KMS-11 (cell line): Measurements from ENCODE around the gene PPP1R12A.
"Not testable (repeated sequence)": the region's sequence is repeated elsewhere in the genome, so short reads cannot be mapped to it uniquely, and the experiment has no call there.

ENCODE experiments used
- H2AFZ ChIP-seq: fragments of 200-600 bp; sonication (generic); 2 replicates; pipeline ENCODE4 v1.6.1; 2016; ENCODE audit warnings: antibody characterized with exemption, mixed run types, low read depth
- H3K27ac ChIP-seq: fragments of 200-600 bp; sonication (generic); 2 replicates; pipeline ENCODE4 v1.6.1; 2016; ENCODE audit warnings: mild to moderate bottlenecking, mixed run types
- H3K27me3 ChIP-seq: fragments of 200-600 bp; sonication (generic); 2 replicates; pipeline ENCODE4 v1.6.1; 2017; ENCODE audit warnings: mild to moderate bottlenecking, low read depth, mixed run types, moderate library complexity; ENCODE audit not compliant: insufficient read depth
- H3K36me3 ChIP-seq: fragments of 200-600 bp; sonication (generic); 2 replicates; pipeline ENCODE4 v1.6.1; 2017; ENCODE audit warnings: mild to moderate bottlenecking, mixed run types; ENCODE audit not compliant: insufficient read depth
- H3K4me1 ChIP-seq: fragments of 200-600 bp; sonication (generic); 2 replicates; pipeline ENCODE4 v1.6.1; 2016; ENCODE audit warnings: mild to moderate bottlenecking, low read depth, mixed run types; ENCODE audit not compliant: poor library complexity, severe bottlenecking
- H3K4me2 ChIP-seq: fragments of 200-600 bp; sonication (generic); 2 replicates; pipeline ENCODE4 v1.7.0; 2016; ENCODE audit warnings: mild to moderate bottlenecking, mixed run types
- H3K4me3 ChIP-seq: fragments of 200-600 bp; sonication (generic); IDR thresholded peaks from 2 replicates; pipeline ENCODE4 v1.6.1; 2017; ENCODE audit warnings: low read depth, low read length, mixed read lengths; ENCODE audit not compliant: insufficient read depth
- H3K79me2 ChIP-seq: fragments of 200-600 bp; sonication (generic); 2 replicates; pipeline ENCODE4 v1.6.1; 2016; ENCODE audit warnings: low read depth, mixed run types; ENCODE audit not compliant: insufficient read depth
- H3K9ac ChIP-seq: fragments of 200-600 bp; sonication (generic); 2 replicates; pipeline ENCODE4 v1.6.1; 2016; ENCODE audit warnings: mild to moderate bottlenecking, mixed run types
- H4K20me1 ChIP-seq: fragments of 200-600 bp; sonication (generic); 2 replicates; pipeline ENCODE4 v1.6.1; 2016; ENCODE audit warnings: mild to moderate bottlenecking, mixed run types; ENCODE audit not compliant: insufficient read depth
- TF ChIP-seq, protein P1 (sequence below): fragments of 200-600 bp; sonication (generic); conservative IDR thresholded peaks from 2 replicates; pipeline ENCODE4 v1.6.1; 2017; ENCODE audit warnings: low read depth, mild to moderate bottlenecking, antibody characterized with exemption, low read length, moderate library complexity, mixed read lengths

The PPP1R12A gene

DNA sequence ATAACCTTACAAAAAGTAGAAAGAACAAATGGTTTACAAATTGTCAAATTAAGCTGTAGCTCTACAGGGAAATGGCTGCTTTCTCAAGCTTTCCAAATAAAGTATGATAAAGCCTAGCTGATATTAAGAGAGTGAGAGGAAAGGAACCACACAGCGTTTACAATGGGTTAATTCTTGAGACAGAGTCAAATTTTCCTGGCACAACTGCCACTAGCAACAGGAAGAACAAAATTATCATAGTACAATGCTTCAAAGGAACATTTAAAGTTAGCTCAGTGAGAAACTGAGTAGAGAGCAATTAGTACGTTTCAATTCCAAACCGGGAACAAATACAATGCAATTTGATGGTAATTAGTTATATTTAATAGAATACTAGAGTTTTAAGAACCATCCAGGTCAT, 116.0 kb downstream of the PPP1R12A start:
- Histone ChIP-seq H3K9ac (no peak overlapping the region), H3K36me3 (peaks cover 51% of the 10 kb centered on the region; the same call in 1 of the 2 replicates), H3K27ac (no peak overlapping the region; the same call in 1 of the 2 replicates), H3K4me1 (no peaks in the 10 kb centered on the region), H2AFZ (no peak overlapping the region), H3K27me3 (no peaks in the 10 kb centered on the region), H3K4me2 (no peak overlapping the region), H3K79me2 (peaks cover 61% of the 10 kb centered on the region), H4K20me1 (0 out of 2 replicates have a peak, but pooled peaks cover 3% of the 10 kb centered on the region), H3K4me3 (no peak overlapping the region)
- TF ChIP-seq, protein P1, sequence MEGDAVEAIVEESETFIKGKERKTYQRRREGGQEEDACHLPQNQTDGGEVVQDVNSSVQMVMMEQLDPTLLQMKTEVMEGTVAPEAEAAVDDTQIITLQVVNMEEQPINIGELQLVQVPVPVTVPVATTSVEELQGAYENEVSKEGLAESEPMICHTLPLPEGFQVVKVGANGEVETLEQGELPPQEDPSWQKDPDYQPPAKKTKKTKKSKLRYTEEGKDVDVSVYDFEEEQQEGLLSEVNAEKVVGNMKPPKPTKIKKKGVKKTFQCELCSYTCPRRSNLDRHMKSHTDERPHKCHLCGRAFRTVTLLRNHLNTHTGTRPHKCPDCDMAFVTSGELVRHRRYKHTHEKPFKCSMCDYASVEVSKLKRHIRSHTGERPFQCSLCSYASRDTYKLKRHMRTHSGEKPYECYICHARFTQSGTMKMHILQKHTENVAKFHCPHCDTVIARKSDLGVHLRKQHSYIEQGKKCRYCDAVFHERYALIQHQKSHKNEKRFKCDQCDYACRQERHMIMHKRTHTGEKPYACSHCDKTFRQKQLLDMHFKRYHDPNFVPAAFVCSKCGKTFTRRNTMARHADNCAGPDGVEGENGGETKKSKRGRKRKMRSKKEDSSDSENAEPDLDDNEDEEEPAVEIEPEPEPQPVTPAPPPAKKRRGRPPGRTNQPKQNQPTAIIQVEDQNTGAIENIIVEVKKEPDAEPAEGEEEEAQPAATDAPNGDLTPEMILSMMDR, result no peak

DNA sequence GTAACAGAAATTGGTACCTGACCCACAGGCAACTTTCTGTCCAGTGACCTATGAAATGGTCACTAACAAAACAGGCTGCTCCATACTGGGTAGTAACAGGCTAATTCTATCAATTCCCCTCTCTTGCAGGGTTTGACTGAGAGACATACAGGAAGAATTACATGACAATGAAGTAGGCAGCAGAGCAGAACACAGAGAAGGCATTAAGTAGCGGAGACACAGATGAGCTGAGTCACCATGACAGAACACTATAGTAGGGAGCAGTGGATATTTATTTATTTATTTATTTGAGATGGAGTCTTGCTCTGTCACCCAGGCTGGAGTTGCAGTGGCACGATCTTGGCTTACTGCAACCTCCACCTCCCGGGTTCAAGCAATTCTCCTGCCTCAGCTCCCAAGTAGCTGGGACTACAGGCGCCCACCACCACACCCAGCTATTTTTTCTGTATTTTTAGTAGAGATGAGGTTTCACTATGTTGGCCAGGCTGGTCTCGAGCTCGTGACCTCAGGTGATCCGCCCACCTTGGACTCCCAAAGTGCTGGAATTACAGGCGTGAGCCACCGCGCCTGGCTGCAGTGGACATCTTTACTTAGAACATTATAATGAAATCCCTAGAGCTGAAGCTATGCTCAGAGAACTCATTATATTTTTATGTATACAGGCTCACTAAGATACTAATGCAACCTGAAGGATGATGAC, 150.4 kb downstream of the PPP1R12A start:
- H3K79me2 ChIP-seq, H3K27ac ChIP-seq, H3K4me3 ChIP-seq, H3K9ac ChIP-seq, H3K27me3 ChIP-seq, H2AFZ ChIP-seq, H4K20me1 ChIP-seq, H3K4me2 ChIP-seq: not testable (repeated sequence)
- peaks cover 34% of the 10 kb centered on the region for H3K4me1 ChIP-seq
- H3K36me3 ChIP-seq, result peaks cover 30% of the 10 kb centered on the region

DNA sequence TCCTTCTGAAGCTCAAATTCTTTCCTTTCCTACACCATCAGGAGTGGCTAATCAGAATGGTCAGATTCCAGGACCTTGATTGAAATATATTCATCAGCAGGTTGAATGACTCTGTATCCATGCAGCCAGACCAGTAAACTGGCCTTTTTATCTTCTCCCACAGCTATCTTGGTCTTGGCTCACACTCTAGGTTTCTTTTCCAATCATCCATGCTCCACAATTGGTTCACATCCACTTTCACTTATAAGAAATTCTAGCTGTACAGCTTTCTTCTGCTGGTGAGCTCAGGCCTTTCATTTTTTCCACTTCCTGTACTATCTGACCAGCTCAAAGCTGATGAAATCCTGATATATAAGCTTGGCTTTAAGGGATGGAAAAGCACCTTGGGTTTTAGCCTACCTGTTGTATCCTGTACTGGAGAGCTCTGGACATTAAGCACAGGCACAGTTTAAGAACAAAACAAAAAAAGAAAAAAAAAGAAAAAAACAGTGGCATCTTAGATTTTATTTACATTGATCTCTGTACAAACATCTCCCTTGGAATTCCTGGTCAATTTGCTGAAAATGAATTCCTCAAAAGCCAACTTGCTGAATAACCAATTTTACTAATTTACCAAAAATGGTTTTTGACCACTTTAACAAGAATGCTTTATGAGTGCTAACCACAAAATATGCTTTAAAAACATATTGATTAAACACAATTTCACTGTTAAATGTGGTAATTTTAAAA, 152.6 kb downstream of the PPP1R12A start:
- peaks cover 20% of the 10 kb centered on the region for H3K36me3 ChIP-seq
- H2AFZ ChIP-seq, result no peak overlapping the region
- TF ChIP-seq, protein P1, result no peak
- H3K4me3 ChIP-seq, result no peak overlapping the region
- no peak overlapping the region for H3K4me2 ChIP-seq
- H3K4me1 ChIP-seq, result peaks cover 34% of the 10 kb centered on the region
- H3K27me3 ChIP-seq, result no peaks in the 10 kb centered on the region; the same call in 1 of the 2 replicates
- no peaks in the 10 kb centered on the region for H4K20me1 ChIP-seq
- no peak overlapping the region for H3K9ac ChIP-seq
- H3K79me2 ChIP-seq, result no peaks in the 10 kb centered on the region
- 0 out of 2 replicates have a peak overlapping the region, but pooled peaks have one; percentile 5 for H3K27ac ChIP-seq

DNA sequence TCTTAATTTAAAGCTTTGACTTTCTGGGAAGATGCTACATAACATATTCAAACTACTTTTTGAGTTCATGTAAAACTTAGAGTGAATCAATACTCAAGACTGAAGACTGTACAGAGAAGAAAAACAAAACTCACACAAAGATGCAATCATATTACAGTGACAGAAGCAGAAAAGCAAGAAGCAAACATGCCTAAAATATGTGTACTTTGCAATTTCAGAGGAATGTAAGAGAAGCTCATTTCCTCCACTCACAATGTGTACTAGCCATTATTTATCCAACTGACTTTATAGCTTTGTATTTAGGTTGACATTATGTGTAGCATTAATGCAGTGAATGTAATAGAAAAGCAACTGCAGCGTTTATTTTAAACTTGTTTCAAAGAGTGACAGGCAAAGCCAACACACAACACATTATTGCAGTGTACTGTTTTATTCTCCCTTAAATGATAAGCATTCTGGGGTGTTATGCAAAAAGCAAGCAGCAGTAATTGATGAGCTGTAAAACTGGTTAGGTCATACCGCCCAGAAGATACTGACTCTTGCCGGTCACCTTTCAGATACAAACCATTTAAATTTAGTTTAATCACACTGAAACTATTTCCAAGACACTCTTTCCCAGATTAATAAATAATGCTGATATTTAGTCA, 156.0 kb downstream of the PPP1R12A start:
- H3K36me3 ChIP-seq, result peaks cover 16% of the 10 kb centered on the region; the same call in 1 of the 2 replicates
- H3K4me2 ChIP-seq, result no peak overlapping the region
- H3K9ac ChIP-seq, result no peak overlapping the region
- H3K4me1 ChIP-seq, result peaks cover 19% of the 10 kb centered on the region
- no peaks in the 10 kb centered on the region for H3K79me2 ChIP-seq
- H3K4me3 ChIP-seq, result no peak overlapping the region
- TF ChIP-seq, protein P1, result no peak
- no peak overlapping the region for H2AFZ ChIP-seq
- H4K20me1 ChIP-seq, result no peaks in the 10 kb centered on the region
- H3K27ac ChIP-seq, result no peak overlapping the region
- H3K27me3 ChIP-seq, result no peaks in the 10 kb centered on the region; the same call in 1 of the 2 replicates
